HepG2 (cell line): Measurements from ENCODE around the gene TMEM269. TPM values are rescaled to one million over a fixed set of nuclear protein-coding genes. Genes with fewer than 3 reads are reported as not detected.

Experiments
- ATF7-NPFF ChIP-seq: sonication (generic); formaldehyde crosslinking; IDR thresholded peaks from 2 replicates; pipeline ENCODE4 v1.8.1; 2023; ENCODE audit warnings: mild to moderate bottlenecking, low read depth, missing genetic modification reagents, moderate library complexity
- BORCS8-MEF2B ChIP-seq: sonication (generic); formaldehyde crosslinking; IDR thresholded peaks from 2 replicates; pipeline ENCODE4 v1.8.0; 2022; ENCODE audit warnings: mild to moderate bottlenecking, missing genetic modification reagents
- CHCHD3 ChIP-seq: sonication (generic); formaldehyde crosslinking; IDR thresholded peaks from 2 replicates; pipeline ENCODE4 v1.8.0; 2022; ENCODE audit warnings: mild to moderate bottlenecking, missing genetic modification reagents, moderate library complexity
- CTCF ChIP-seq: sonication (generic); formaldehyde crosslinking; IDR thresholded peaks from 2 replicates; pipeline ENCODE4 v1.5.0; 2020; ENCODE audit warnings: mild to moderate bottlenecking, missing genetic modification reagents, moderate library complexity
- DPF2 ChIP-seq: sonication (generic); formaldehyde crosslinking; IDR thresholded peaks from 2 replicates; pipeline ENCODE4 v1.4.0; 2020; ENCODE audit warnings: mild to moderate bottlenecking, low read depth, missing genetic modification reagents, borderline replicate concordance
- GATA4 ChIP-seq: sonication (generic); IDR thresholded peaks from 2 replicates; pipeline ENCODE4 v1.6.1; 2016; ENCODE audit warnings: antibody characterized with exemption, low read depth, borderline replicate concordance
- HMGA1 ChIP-seq: sonication (generic); formaldehyde crosslinking; conservative IDR thresholded peaks from 2 replicates; pipeline ENCODE4 v1.4.0; 2020; ENCODE audit warnings: missing genetic modification reagents
- IRX3 ChIP-seq: sonication (generic); formaldehyde crosslinking; IDR thresholded peaks from 2 replicates; pipeline ENCODE4 v1.8.1; 2023; ENCODE audit warnings: mild to moderate bottlenecking, low read depth, missing genetic modification reagents, borderline replicate concordance
- KDM5A ChIP-seq: fragments of 200-600 bp; sonication (generic); IDR thresholded peaks from 2 replicates; pipeline ENCODE4 v1.7.0; 2018; ENCODE audit warnings: antibody characterized with exemption, mild to moderate bottlenecking, low read length, borderline replicate concordance
- KLF15 ChIP-seq: sonication (generic); formaldehyde crosslinking; IDR thresholded peaks from 2 replicates; pipeline ENCODE4 v1.8.1; 2023; ENCODE audit warnings: borderline replicate concordance, mild to moderate bottlenecking, inconsistent platforms, missing genetic modification reagents, mixed read lengths
- MXI1 ChIP-seq: IDR thresholded peaks from 3 replicates; pipeline ENCODE4 v1.6.1; 2012; ENCODE audit warnings: low read depth, low read length, inconsistent platforms, borderline replicate concordance
- NKX3-1 ChIP-seq: sonication (generic); formaldehyde crosslinking; IDR thresholded peaks from 2 replicates; pipeline ENCODE4 v1.5.0; 2020; ENCODE audit warnings: missing genetic modification reagents
- SALL2 ChIP-seq: sonication (generic); formaldehyde crosslinking; IDR thresholded peaks from 2 replicates; pipeline ENCODE4 v1.8.1; 2023; ENCODE audit warnings: mild to moderate bottlenecking, missing genetic modification reagents, inconsistent platforms
- USF2 ChIP-seq, 2 experiments: sonication (generic) in 1 of 2; formaldehyde crosslinking in 1 of 2; IDR thresholded peaks; 2 replicates each; pipeline versions ENCODE4 v1.5.1 to v1.6.1; 2011 to 2020; ENCODE audit warnings: borderline replicate concordance in 1 of 2, low read depth in 1 of 2, low read length in 1 of 2, mild to moderate bottlenecking in 1 of 2, missing genetic modification reagents in 1 of 2, moderate library complexity in 1 of 2
- ZBTB2 ChIP-seq: sonication (generic); formaldehyde crosslinking; IDR thresholded peaks from 2 replicates; pipeline ENCODE4 v1.8.0; 2022; ENCODE audit warnings: low read depth, missing genetic modification reagents
- ZNF225 ChIP-seq: sonication (generic); formaldehyde crosslinking; IDR thresholded peaks from 2 replicates; pipeline ENCODE4 v1.4.0; 2020; ENCODE audit warnings: mild to moderate bottlenecking, missing genetic modification reagents
- ZNF256 ChIP-seq: sonication (generic); formaldehyde crosslinking; conservative IDR thresholded peaks from 2 replicates; pipeline ENCODE4 v1.4.0; 2020; ENCODE audit warnings: missing genetic modification reagents
- ZNF558 ChIP-seq: sonication (generic); formaldehyde crosslinking; IDR thresholded peaks from 2 replicates; pipeline ENCODE4 v1.9.0; 2022; ENCODE audit warnings: mild to moderate bottlenecking, missing genetic modification reagents, borderline replicate concordance
- ZNF616 ChIP-seq: sonication (generic); formaldehyde crosslinking; IDR thresholded peaks from 2 replicates; pipeline ENCODE4 v1.5.0; 2020; ENCODE audit warnings: low read depth, mild to moderate bottlenecking, missing genetic modification reagents
- ZNF7 ChIP-seq: IDR thresholded peaks from 2 replicates; pipeline ENCODE4 v1.6.1; 2016; ENCODE audit warnings: missing biosample characterization, missing genetic modification reagents
- ZNF768 ChIP-seq: sonication (generic); formaldehyde crosslinking; IDR thresholded peaks from 2 replicates; pipeline ENCODE4 v1.4.0; 2020; ENCODE audit warnings: missing genetic modification reagents
- ZNF816 ChIP-seq: sonication (generic); formaldehyde crosslinking; IDR thresholded peaks from 2 replicates; pipeline ENCODE4 v1.8.0; 2022; ENCODE audit warnings: missing genetic modification reagents, mild to moderate bottlenecking, borderline replicate concordance
- polyA plus RNA-seq, 8 experiments: library from polyadenylated mRNA; depleted of rRNA in 3 of 8; stranded (reverse) in 7 of 8; unstranded in 1 of 8; fragments of >200 nt; fragmentation: Illumina TruSeq in 4 of 8; extraction: Trizol in 4 of 8; gene quantifications; 2 replicates each; pipeline versions ENCODE4 v1.2.1 to v1.2.3, GENCODE V29; 2011 to 2016; ENCODE audit warnings: low read depth in 4 of 8, missing spikeins in 1 of 8, mixed read lengths in 1 of 8; ENCODE audit not compliant: insufficient read depth in 1 of 8
- total RNA-seq, 5 experiments: library from RNA; depleted of rRNA; stranded (reverse); fragments of >200 nt; fragmentation: Illumina TruSeq; extraction: Trizol; gene quantifications; 2 replicates each; pipeline ENCODE4 v1.2.3, GENCODE V29; 2016; ENCODE audit warnings: low read depth in 1 of 5
- TF ChIP-seq, protein P1 (sequence below): sonication (generic); formaldehyde crosslinking; IDR thresholded peaks from 2 replicates; pipeline ENCODE4 v1.8.0; 2022; ENCODE audit warnings: mild to moderate bottlenecking, missing genetic modification reagents, moderate library complexity

TMEM269 gene
- total and polyA plus RNA-seq, 2 of the 13 experiments (the other 11 are each of a cell fraction or from before 2014, with no cell fraction given) = 0.15 to 0.21 TPM

- TF ChIP-seq ZBTB2 (CRISPR knock-in tag) (no peak), KLF15 (CRISPR knock-in tag) (no peak), NKX3-1 (CRISPR knock-in tag) (no peak), ZNF256 (no peak), GATA4 (no peak), MXI1 (peak; percentile 54; the same call in 1 of the 3 replicates), CHCHD3 (CRISPR knock-in tag) (no peak), DPF2 (CRISPR knock-in tag) (no peak), HMGA1 (CRISPR knock-in tag) (no peak), BORCS8-MEF2B (CRISPR knock-in tag) (peak; percentile 57; the same call in 1 of the 2 replicates), CTCF (CRISPR knock-in tag) (peak; percentile 78), ZNF558 (peak; percentile 73; the same call in 1 of the 2 replicates), ZNF616 (CRISPR knock-in tag) (no peak), USF2 (IDR thresholded peaks at IDR 0.05; ENCODE audit: low read depth, low read length) (no peak), USF2 (CRISPR knock-in tag; IDR thresholded peaks at IDR 0.05; ENCODE audit: borderline replicate concordance) (no peak), ATF7-NPFF (0 out of 2 replicates have a peak, but pooled peaks have one; percentile 59), ZNF816 (CRISPR knock-in tag) (0 out of 2 replicates have a peak, but pooled peaks have one; percentile 48), IRX3 (CRISPR knock-in tag) (no peak; the same call in 1 of the 2 replicates), ZNF768 (CRISPR knock-in tag) (peak; percentile 72; the same call in 1 of the 2 replicates), ZNF225 (CRISPR knock-in tag) (0 out of 2 replicates have a peak, but pooled peaks have one; percentile 20), KDM5A (no peak), SALL2 (no peak; the same call in 1 of the 2 replicates), ZNF7 (CRISPR knock-in tag) (no peak)
- TF ChIP-seq, protein P1, sequence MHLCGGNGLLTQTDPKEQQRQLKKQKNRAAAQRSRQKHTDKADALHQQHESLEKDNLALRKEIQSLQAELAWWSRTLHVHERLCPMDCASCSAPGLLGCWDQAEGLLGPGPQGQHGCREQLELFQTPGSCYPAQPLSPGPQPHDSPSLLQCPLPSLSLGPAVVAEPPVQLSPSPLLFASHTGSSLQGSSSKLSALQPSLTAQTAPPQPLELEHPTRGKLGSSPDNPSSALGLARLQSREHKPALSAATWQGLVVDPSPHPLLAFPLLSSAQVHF (CRISPR knock-in tag) = no peak
Observed at GRCh38 chr1:42846257-42847110, 61.7 kb downstream of the TMEM269 start, which contains the start of gene ZNF691 (continued).
